ENCODE data around the gene PHACTR2.

GRCh38 chr6:143821359-143821758 lies 143.6 kb downstream of the PHACTR2 start:
- no peak for TF ChIP-seq CTCF (IDR thresholded peaks at IDR 0.05)
- TF ChIP-seq POLR2A (IDR thresholded peaks at IDR 0.05): no peak
- no peak for TF ChIP-seq EP300 (IDR thresholded peaks at IDR 0.05)

Measured in tibial nerve (tissue), 4 donors.